Neural crest cell (in vitro differentiated cells): ENCODE results near the gene PRKAR2B. TPM values are rescaled to one million over a fixed set of nuclear protein-coding genes. Genes with fewer than 3 reads are reported as not detected.
A peak's percentile ranks its signal among the peaks of the same experiment; 100 is the strongest.
"Not testable (repeated sequence)": the region's sequence is repeated elsewhere in the genome, so short reads cannot be mapped to it uniquely, and the experiment has no call there.

Source experiments
- DNase-seq: peaks from one replicate; pipeline ENCODE4 v3.0.0; 2021; ENCODE audit warnings: low read depth, mixed read lengths, low spot score
- H3K27ac Mint-ChIP-seq: one replicate; pipeline ENCODE4 v1.8.0; 2021; ENCODE audit warnings: mild to moderate bottlenecking, mixed read lengths; ENCODE audit not compliant: unreplicated experiment
- H3K27me3 Mint-ChIP-seq: 2 replicates; pipeline ENCODE4 v1.8.0; 2021; ENCODE audit warnings: low read depth, mild to moderate bottlenecking, mixed read lengths
- H3K36me3 Mint-ChIP-seq: 2 replicates; pipeline ENCODE4 v1.8.0; 2021; ENCODE audit warnings: low read depth, mild to moderate bottlenecking, mixed read lengths
- H3K4me1 Mint-ChIP-seq: 2 replicates; pipeline ENCODE4 v1.8.0; 2021; ENCODE audit warnings: mixed read lengths
- H3K4me3 Mint-ChIP-seq: one replicate; pipeline ENCODE4 v1.8.0; 2021; ENCODE audit warnings: mild to moderate bottlenecking, mixed read lengths
- H3K9me3 Mint-ChIP-seq: 2 replicates; pipeline ENCODE4 v1.8.0; 2021; ENCODE audit warnings: mixed read lengths
- CTCF ChIP-seq: fragments of 200-600 bp; sonication (generic); conservative IDR thresholded peaks from 2 replicates; pipeline ENCODE4 v1.5.0; 2021; ENCODE audit warnings: antibody characterized with exemption, mild to moderate bottlenecking
- total RNA-seq: library from RNA; stranded (reverse); gene quantifications from 2 replicates; pipeline ENCODE4 v1.2.1, GENCODE V29; 2021

The PRKAR2B gene
- total RNA-seq, 1 donor from 2014 or later = 14.4 TPM

- TF ChIP-seq CTCF = no peak
- peaks cover 14% of the 10 kb centered on the region for H3K4me1 Mint-ChIP-seq
Measured at GRCh38 chr7:107041097-107041496, 3.4 kb upstream of the PRKAR2B start.

GRCh38 chr7:107041764-107042163 is 2.7 kb upstream of the PRKAR2B start:
- Mint-ChIP-seq H3K4me3 (peak overlapping the region; percentile 51), H3K4me1 (peaks cover 19% of the 10 kb centered on the region)
- H3K27ac Mint-ChIP-seq, H3K9me3 Mint-ChIP-seq, H3K36me3 Mint-ChIP-seq, DNase-seq, H3K27me3 Mint-ChIP-seq: not testable (repeated sequence)

More at GRCh38 chr7:107041097-107041496, 3.4 kb upstream of the PRKAR2B start:
- Mint-ChIP-seq H3K27ac (no peak overlapping the region), H3K36me3 (peaks cover 2% of the 10 kb centered on the region), H3K9me3 (peaks cover 4% of the 10 kb centered on the region), H3K27me3 (no peaks in the 10 kb centered on the region), H3K4me3 (peak overlapping the region; percentile 25)
- DNase-seq = no peak

GRCh38 chr7:107042326-107042910 is 2.1 kb upstream of the PRKAR2B start:
- not testable (repeated sequence) for DNase-seq, H3K27ac Mint-ChIP-seq, H3K27me3 Mint-ChIP-seq, H3K36me3 Mint-ChIP-seq, H3K9me3 Mint-ChIP-seq
- Mint-ChIP-seq H3K4me1 (peaks cover 25% of the 10 kb centered on the region), H3K4me3 (peak overlapping the region; percentile 51)

- no peak for TF ChIP-seq CTCF
- Mint-ChIP-seq H3K9me3 (no peaks in the 10 kb centered on the region), H3K27ac (no peak overlapping the region), H3K4me1 (peaks cover 25% of the 10 kb centered on the region), H3K36me3 (peaks cover 2% of the 10 kb centered on the region), H3K27me3 (no peaks in the 10 kb centered on the region), H3K4me3 (no peak overlapping the region)
- DNase-seq = no peak
Measured at GRCh38 chr7:107043491-107043890, 1.0 kb upstream of the PRKAR2B start.

GRCh38 chr7:107043921-107044346 is 571 bp upstream of the PRKAR2B start:
- H3K36me3 Mint-ChIP-seq = peaks cover 2% of the 10 kb centered on the region
- no peak for DNase-seq
- H3K9me3 Mint-ChIP-seq = no peaks in the 10 kb centered on the region
- no peak for TF ChIP-seq CTCF
- H3K4me1 Mint-ChIP-seq = peaks cover 25% of the 10 kb centered on the region
- no peaks in the 10 kb centered on the region for H3K27me3 Mint-ChIP-seq
- peak overlapping the region; percentile 76 for H3K4me3 Mint-ChIP-seq
- no peak overlapping the region for H3K27ac Mint-ChIP-seq

GRCh38 chr7:107045195-107045960 is 873 bp downstream of the PRKAR2B start:
- no peak for TF ChIP-seq CTCF
- H3K4me1 Mint-ChIP-seq = peaks cover 25% of the 10 kb centered on the region
- peak overlapping the region; percentile 97 for H3K4me3 Mint-ChIP-seq
- no peaks in the 10 kb centered on the region for H3K9me3 Mint-ChIP-seq
- H3K36me3 Mint-ChIP-seq = peaks cover 2% of the 10 kb centered on the region
- H3K27ac Mint-ChIP-seq = peak overlapping the region; percentile 23
- no peak for DNase-seq
- H3K27me3 Mint-ChIP-seq = no peaks in the 10 kb centered on the region
